SK-N-SH treated with all-trans-retinoic acid at 6 μM for 48 hours (cell line): ENCODE data around the gene RNF168.

Experiments
- ARNTL ChIP-seq: fragments of 450-650 bp; formaldehyde crosslinking; IDR thresholded peaks from 2 replicates; pipeline ENCODE4 v1.5.0; 2020; ENCODE audit warnings: low read depth, mild to moderate bottlenecking, moderate library complexity, borderline replicate concordance
- CSRNP3 ChIP-seq: fragments of 250-450 bp; sonication (Bioruptor Pico); IDR thresholded peaks from 2 replicates; pipeline ENCODE4 v1.5.1; 2021; ENCODE audit warnings: mild to moderate bottlenecking, moderate library complexity
- GLIS3 ChIP-seq: fragments of 250-450 bp; sonication (Bioruptor Pico); IDR thresholded peaks from 2 replicates; pipeline ENCODE4 v1.5.0; 2020; ENCODE audit warnings: mild to moderate bottlenecking, moderate library complexity
- PATZ1 ChIP-seq: fragments of 250-450 bp; sonication (Bioruptor Pico); IDR thresholded peaks from 2 replicates; pipeline ENCODE4 v1.8.0; 2020; ENCODE audit warnings: mild to moderate bottlenecking, moderate library complexity, borderline replicate concordance
- POU6F1 ChIP-seq: fragments of 250-450 bp; sonication (Bioruptor Pico); IDR thresholded peaks from 2 replicates; pipeline ENCODE4 v1.8.0; 2021; ENCODE audit warnings: low read depth, mild to moderate bottlenecking, moderate library complexity, borderline replicate concordance
- PPARA ChIP-seq: fragments of 250-450 bp; sonication (Bioruptor Pico); IDR thresholded peaks from 2 replicates; pipeline ENCODE4 v1.5.0; 2020; ENCODE audit warnings: mild to moderate bottlenecking, borderline replicate concordance
- RARB ChIP-seq: fragments of 250-450 bp; sonication (Bioruptor Pico); IDR thresholded peaks from 2 replicates; pipeline ENCODE4 v1.8.0; 2021; ENCODE audit warnings: mild to moderate bottlenecking, moderate library complexity
- SNAI2 ChIP-seq: fragments of 250-450 bp; sonication (Bioruptor Pico); IDR thresholded peaks from 2 replicates; pipeline ENCODE4 v1.5.0; 2020; ENCODE audit warnings: mild to moderate bottlenecking, moderate library complexity
- ZFP3 ChIP-seq: fragments of 250-450 bp; sonication (Bioruptor Pico); IDR thresholded peaks from 2 replicates; pipeline ENCODE4 v1.5.0; 2020; ENCODE audit warnings: mild to moderate bottlenecking, moderate library complexity
- ZFP30 ChIP-seq: fragments of 450-650 bp; formaldehyde crosslinking; IDR thresholded peaks from 2 replicates; pipeline ENCODE4 v1.5.0; 2022; ENCODE audit warnings: mild to moderate bottlenecking, moderate library complexity
- ZNF70 ChIP-seq: fragments of 450-650 bp; formaldehyde crosslinking; IDR thresholded peaks from 2 replicates; pipeline ENCODE4 v1.5.0; 2020; ENCODE audit warnings: mild to moderate bottlenecking, moderate library complexity
- ZNF8 ChIP-seq: fragments of 450-650 bp; formaldehyde crosslinking; IDR thresholded peaks from 2 replicates; pipeline ENCODE4 v1.5.0; 2020; ENCODE audit warnings: mild to moderate bottlenecking, moderate library complexity

GRCh38 chr3:196463804-196464203 is 39.8 kb downstream of the RNF168 start:
- TF ChIP-seq GLIS3 (no peak), ARNTL (CRISPR knock-in tag) (no peak), SNAI2 (CRISPR knock-in tag) (no peak), PATZ1 (CRISPR knock-in tag) (no peak), ZFP30 (CRISPR knock-in tag) (no peak), ZFP3 (CRISPR knock-in tag) (no peak), ZNF70 (no peak), ZNF8 (no peak), RARB (CRISPR knock-in tag) (no peak), PPARA (CRISPR knock-in tag) (no peak), CSRNP3 (CRISPR knock-in tag) (no peak), POU6F1 (no peak)
